Effector memory CD8-positive, alpha-beta T cell (primary cell): Measurements from ENCODE around the gene RHOBTB1.

ENCODE experiments used
- ATAC-seq: fragments of 150-1000 bp; cut with Tn5 transposase; replicated peaks from 2 replicates; pipeline ENCODE4 v1.10.0; 2021; ENCODE audit warnings: mild to moderate bottlenecking, moderate library complexity
- DNase-seq, 3 experiments: peaks; one replicate each; pipeline ENCODE4 v3.0.0; 2021
- H3K27ac Mint-ChIP-seq, 2 donors: one replicate each; pipeline ENCODE4 v1.8.0; 2022; ENCODE audit warnings: mild to moderate bottlenecking in 2 of 2, mixed read lengths in 2 of 2, moderate library complexity in 2 of 2
- H3K27me3 Mint-ChIP-seq, 2 donors: one replicate each; pipeline ENCODE4 v1.8.0; 2022; ENCODE audit warnings: mixed read lengths in 2 of 2
- H3K36me3 Mint-ChIP-seq: one replicate; pipeline ENCODE4 v1.8.0; 2022; ENCODE audit warnings: mild to moderate bottlenecking, moderate library complexity, mixed read lengths; ENCODE audit not compliant: insufficient read depth
- H3K4me1 Mint-ChIP-seq, 2 donors: one replicate each; pipeline ENCODE4 v1.8.0; 2022; ENCODE audit warnings: low read depth in 2 of 2, mixed read lengths in 2 of 2
- H3K4me3 Mint-ChIP-seq, 2 donors: one replicate each; pipeline ENCODE4 v1.8.0; 2022; ENCODE audit warnings: mild to moderate bottlenecking in 2 of 2, mixed read lengths in 2 of 2, moderate library complexity in 2 of 2
- H3K9me3 Mint-ChIP-seq, 2 donors: one replicate each; pipeline ENCODE4 v1.8.0; 2022; ENCODE audit warnings: mixed read lengths in 2 of 2

The RHOBTB1 gene

DNA sequence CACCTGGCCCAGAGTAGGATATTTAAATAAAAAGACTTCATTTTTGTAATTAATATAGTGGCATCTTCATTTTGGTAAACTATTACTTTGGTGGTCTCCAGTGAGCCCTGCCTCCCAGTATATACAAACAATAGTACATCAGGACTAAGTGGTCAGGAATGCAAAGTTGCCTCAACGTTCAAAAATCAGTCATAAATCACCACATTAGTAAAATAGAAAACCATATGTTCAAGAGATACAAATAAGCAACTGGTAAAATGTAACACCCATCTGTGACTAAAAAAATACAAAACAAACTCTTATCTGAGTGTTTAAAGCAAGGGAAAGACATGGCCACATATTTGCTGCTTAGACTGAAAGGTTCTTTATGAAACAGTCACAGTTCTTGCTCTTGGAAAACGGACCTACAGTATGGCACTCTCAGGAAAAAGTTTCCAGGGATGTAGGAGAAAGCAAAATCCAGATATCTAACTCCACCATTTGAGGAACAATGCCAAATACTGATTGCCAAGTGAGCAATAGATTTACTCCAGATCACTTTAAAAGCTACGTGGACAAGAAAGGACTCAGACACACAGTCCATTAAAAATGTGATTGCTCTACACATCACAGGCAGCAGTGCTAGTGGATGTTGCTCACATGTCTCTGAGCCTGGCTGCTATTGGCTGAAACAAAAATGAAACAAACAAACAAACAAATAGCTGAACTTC lies 15.1 kb upstream of the RHOBTB1 start:
- no peak for DNase-seq
- Mint-ChIP-seq H3K4me1 (no peaks in the 10 kb centered on the region), H3K27ac (no peak overlapping the region), H3K36me3 (no peaks in the 10 kb centered on the region), H3K4me3 (no peak overlapping the region), H3K9me3 (no peaks in the 10 kb centered on the region), H3K27me3 (peaks cover 15 to 30% of the 10 kb centered on the region in 2 donors)
- ATAC-seq, result no peak

DNA sequence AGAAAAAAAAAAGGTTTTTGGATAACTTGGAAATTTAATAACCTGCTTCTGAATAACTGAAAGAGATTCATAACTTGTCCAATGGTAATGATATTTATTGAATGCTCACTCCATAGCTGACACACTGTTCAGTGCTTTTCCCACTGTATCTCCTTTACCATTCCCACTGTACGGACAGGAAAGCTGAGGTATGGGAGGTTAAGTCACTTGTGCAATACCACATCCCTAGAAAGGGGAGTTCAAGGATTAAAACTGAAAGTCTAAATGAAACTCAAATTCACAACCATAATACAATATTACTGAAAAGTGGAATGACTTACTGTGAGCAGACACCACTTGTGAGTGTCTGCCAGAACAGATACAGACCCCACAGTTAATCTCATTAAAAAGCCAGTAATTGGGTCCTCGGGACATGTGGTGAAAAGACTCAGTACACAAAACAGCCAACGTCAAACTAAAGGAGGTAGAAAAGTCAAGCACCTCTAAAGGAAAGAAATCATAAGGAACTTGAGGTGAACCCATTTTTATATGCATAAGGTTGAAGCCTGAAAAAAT lies 13.8 kb upstream of the RHOBTB1 start:
- ATAC-seq (no peak), DNase-seq (no peak)
- Mint-ChIP-seq H3K4me1 (no peaks in the 10 kb centered on the region), H3K27me3 (peaks cover 9 to 39% of the 10 kb centered on the region in 2 donors), H3K27ac (no peak overlapping the region), H3K4me3 (no peak overlapping the region), H3K36me3 (no peaks in the 10 kb centered on the region), H3K9me3 (no peaks in the 10 kb centered on the region)

DNA sequence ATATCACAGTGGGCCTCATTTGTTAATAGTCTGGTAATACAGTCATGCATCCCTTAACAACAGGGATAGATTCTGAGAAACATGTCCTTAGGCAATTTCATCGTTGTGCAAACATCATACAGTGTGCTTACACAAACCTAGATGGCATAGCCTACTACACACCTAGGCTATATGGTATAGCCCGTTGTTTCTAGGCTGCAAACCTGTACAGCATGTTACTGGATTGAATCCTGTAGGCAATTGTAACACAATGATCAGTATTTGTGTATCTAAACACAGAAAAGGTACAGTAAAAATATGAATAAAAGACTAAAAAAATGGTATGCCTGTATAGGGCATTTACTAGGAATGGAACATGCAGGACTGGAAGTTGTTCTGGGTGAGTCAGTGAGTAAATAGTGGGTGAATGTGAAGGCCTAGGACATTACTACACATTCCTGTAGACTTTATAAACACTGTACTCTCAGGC lies 12.0 kb upstream of the RHOBTB1 start:
- no peak for ATAC-seq

DNA sequence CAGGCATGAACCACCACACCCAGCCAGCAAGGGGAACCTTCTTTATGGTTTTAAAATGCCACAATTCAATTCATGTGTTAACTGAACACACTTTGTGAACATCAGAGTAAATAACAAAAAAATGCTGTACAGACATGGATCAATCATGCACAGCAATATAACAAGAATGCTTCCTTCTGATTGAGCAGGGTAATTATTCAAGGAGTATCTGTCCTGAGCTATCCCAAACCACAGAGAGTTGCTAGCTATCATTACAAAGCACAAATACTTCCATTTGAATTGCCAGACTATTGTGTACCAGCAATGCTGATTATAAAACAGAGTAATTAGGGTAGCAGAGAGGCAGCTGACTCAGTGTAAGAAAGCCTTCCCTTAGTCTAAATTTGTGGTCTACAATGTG lies 11.3 kb upstream of the RHOBTB1 start:
- Mint-ChIP-seq H3K4me1 (no peaks in the 10 kb centered on the region), H3K27ac (no peak overlapping the region), H3K27me3 (peaks cover 15 to 46% of the 10 kb centered on the region in 2 donors), H3K4me3 (no peak overlapping the region), H3K9me3 (no peaks in the 10 kb centered on the region), H3K36me3 (no peaks in the 10 kb centered on the region)
- DNase-seq, result no peak
- no peak for ATAC-seq

More for the DNA sequence above, 12.0 kb upstream of the RHOBTB1 start:
- H3K27ac Mint-ChIP-seq, result no peak overlapping the region
- no peak overlapping the region for H3K4me3 Mint-ChIP-seq
- no peaks in the 10 kb centered on the region for H3K36me3 Mint-ChIP-seq
- no peak for DNase-seq
- no peaks in the 10 kb centered on the region for H3K9me3 Mint-ChIP-seq
- no peaks in the 10 kb centered on the region for H3K4me1 Mint-ChIP-seq
- H3K27me3 Mint-ChIP-seq, result peaks cover 15 to 46% of the 10 kb centered on the region in 2 donors

DNA sequence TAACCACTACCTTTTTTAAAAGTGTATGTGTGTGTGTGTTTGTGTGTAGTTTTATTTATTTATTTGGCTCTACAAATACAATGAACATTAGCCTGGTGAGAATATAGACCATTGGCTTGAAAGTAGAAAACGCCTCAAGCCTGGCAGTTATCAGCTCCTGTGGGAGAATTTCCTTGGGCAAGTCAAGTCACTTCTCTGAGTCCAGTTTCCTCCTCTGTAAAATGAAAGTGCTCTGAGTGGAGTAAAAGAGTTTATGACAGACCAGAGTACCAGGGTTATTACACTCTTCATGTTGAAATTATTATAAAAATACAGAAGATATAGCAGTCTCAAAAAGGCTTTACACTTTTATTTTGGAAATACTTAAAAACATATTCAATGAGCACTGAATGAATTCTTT lies 10.1 kb upstream of the RHOBTB1 start:
- no peaks in the 10 kb centered on the region for H3K4me1 Mint-ChIP-seq

GRCh38 chr10:60953420-60953819 lies 9.4 kb upstream of the RHOBTB1 start:
- no peak overlapping the region for H3K4me3 Mint-ChIP-seq
- no peak for ATAC-seq
- H3K27ac Mint-ChIP-seq, result no peak overlapping the region
- H3K36me3 Mint-ChIP-seq, result no peaks in the 10 kb centered on the region
- DNase-seq, result no peak
- H3K27me3 Mint-ChIP-seq, result peaks cover 24 to 48% of the 10 kb centered on the region in 2 donors
- H3K9me3 Mint-ChIP-seq, result no peaks in the 10 kb centered on the region
- H3K4me1 Mint-ChIP-seq, result no peaks in the 10 kb centered on the region

More for the DNA sequence above, 10.1 kb upstream of the RHOBTB1 start:
- Mint-ChIP-seq H3K27ac (no peak overlapping the region), H3K9me3 (no peaks in the 10 kb centered on the region), H3K27me3 (peaks cover 17 to 45% of the 10 kb centered on the region in 2 donors), H3K36me3 (no peaks in the 10 kb centered on the region), H3K4me3 (no peak overlapping the region)
- no peak for DNase-seq
- no peak for ATAC-seq

DNA sequence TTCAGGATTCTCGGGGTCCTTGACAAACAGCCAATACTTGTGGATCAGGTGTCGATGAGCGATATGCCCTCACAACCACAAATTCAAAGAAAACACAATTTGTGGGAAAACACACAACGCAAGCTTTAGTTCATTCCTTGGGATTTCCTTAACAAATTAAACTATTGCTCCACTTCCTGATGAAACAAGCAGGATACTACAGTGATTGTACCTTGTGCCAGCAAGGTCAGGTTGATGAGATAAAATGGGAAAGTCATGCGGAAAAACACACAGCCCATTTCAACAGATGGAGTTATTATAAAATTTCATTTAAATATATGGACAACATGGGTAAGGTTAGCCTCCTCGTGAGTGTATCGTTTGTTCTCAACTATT lies 8.8 kb upstream of the RHOBTB1 start:
- ATAC-seq, result no peak
- no peak for DNase-seq
- H3K27me3 Mint-ChIP-seq, result peaks cover 29 to 48% of the 10 kb centered on the region in 2 donors
- no peak overlapping the region for H3K4me3 Mint-ChIP-seq
- no peak overlapping the region for H3K27ac Mint-ChIP-seq
- no peaks in the 10 kb centered on the region for H3K4me1 Mint-ChIP-seq
- H3K9me3 Mint-ChIP-seq, result no peaks in the 10 kb centered on the region
- H3K36me3 Mint-ChIP-seq, result no peaks in the 10 kb centered on the region

DNA sequence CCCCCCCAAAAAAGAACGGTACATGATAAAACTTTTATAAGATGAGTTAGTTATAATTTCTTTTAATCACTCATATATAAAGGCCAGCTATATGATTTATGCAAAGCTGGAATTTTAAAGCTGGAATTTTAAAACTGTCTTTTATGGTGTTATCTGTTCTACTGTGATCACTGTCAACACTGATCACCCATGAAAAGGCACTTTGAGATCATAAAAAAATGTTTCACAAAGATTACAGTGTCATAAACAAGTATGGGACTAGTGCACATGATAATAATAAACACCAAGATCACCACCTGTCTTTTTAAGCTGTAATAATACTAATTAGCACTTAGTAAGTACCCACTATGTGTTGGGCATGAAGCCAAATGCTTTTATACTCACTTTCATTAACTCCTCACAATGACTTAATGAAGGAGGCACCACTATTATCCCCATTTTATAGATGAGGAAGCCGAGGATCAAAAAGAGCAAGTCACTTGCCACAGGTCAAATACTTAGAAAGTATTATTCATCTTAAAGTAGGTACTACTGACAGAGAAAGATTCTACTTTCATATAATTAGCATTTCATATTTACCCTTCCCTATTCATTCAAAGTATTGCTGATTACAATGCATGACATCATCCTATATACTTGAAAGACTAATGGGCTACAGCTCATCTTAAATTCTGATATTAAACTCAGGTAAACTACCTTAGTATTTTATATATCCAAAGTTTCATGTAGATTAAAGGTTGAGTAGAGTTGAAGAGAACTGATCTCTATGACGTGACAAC lies 8.3 kb upstream of the RHOBTB1 start:
- H3K36me3 Mint-ChIP-seq, result no peaks in the 10 kb centered on the region
- H3K27me3 Mint-ChIP-seq, result peaks cover 35 to 42% of the 10 kb centered on the region in 2 donors
- H3K4me3 Mint-ChIP-seq, result no peak overlapping the region
- H3K4me1 Mint-ChIP-seq, result no peaks in the 10 kb centered on the region
- ATAC-seq, result no peak
- no peak overlapping the region for H3K27ac Mint-ChIP-seq
- no peak for DNase-seq
- H3K9me3 Mint-ChIP-seq, result no peaks in the 10 kb centered on the region

DNA sequence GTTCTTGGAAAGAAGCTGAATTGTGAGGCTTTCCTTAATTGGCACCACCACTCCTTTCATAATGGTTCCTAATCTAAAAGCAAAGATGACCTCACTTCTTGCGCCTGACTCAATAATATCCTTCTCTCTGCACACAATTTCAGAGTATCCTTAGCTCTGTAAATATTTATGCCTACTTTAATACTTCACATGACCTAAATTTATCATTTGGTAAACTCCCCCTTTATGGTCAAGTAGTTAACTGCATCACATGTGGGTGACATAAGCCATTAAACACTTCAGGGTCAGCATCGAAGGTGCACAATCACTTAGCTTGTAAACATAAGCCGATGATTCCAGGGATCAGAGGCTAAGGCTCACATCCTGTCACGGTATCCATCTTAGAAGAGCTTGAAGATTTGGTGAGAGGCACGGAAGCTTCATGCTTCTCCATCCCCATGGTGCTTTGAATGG lies 7.3 kb upstream of the RHOBTB1 start:
- Mint-ChIP-seq H3K9me3 (no peaks in the 10 kb centered on the region), H3K27ac (no peak overlapping the region), H3K4me1 (no peaks in the 10 kb centered on the region), H3K27me3 (peaks cover 45 to 48% of the 10 kb centered on the region in 2 donors), H3K36me3 (no peaks in the 10 kb centered on the region), H3K4me3 (no peak overlapping the region)
- DNase-seq (no peak), ATAC-seq (no peak)

DNA sequence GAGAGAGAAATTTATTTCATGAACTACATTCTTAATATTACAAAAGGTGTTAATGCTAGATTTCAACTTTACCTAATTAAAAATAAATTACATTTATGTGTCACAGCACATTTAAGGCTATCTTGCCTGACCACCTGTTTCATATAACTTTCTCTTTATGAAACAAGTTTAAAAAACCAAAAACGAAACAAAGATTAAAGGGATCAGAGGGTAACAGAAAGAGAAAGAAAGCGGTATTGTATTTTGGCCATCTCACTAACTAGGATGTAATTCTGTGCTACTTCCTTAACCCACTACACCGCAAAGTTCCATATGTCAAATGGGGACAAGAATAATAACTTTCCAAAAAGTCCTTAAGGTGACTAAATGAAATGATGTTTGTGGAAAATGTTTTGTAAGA lies 6.3 kb upstream of the RHOBTB1 start:
- Mint-ChIP-seq H3K9me3 (no peaks in the 10 kb centered on the region), H3K27me3 (peaks cover 54 to 55% of the 10 kb centered on the region in 2 donors), H3K4me1 (no peaks in the 10 kb centered on the region), H3K27ac (no peak overlapping the region), H3K36me3 (no peaks in the 10 kb centered on the region), H3K4me3 (no peak overlapping the region)
- ATAC-seq, result no peak
- no peak for DNase-seq

DNA sequence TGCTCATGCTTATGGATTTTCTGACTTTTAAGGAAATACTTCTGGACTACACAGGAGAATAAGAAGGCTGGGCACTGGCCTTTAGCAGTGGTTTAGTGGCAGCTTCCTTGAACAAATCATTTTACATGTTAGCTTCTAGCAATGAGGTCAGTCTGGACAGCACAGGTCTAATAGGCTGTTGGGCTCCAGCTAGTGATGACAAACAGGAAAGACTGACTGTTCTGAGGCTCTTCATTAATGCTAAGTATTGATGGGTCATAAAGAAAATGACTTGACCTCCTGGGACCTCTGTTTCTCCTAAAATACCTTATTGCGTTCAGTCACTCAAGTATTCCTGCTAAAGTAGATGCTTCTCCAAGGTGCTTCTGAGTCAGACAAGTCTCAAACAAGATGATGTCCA lies 4.9 kb upstream of the RHOBTB1 start:
- H3K4me3 Mint-ChIP-seq, result no peak overlapping the region
- no peaks in the 10 kb centered on the region for H3K36me3 Mint-ChIP-seq
- no peak for ATAC-seq

DNA sequence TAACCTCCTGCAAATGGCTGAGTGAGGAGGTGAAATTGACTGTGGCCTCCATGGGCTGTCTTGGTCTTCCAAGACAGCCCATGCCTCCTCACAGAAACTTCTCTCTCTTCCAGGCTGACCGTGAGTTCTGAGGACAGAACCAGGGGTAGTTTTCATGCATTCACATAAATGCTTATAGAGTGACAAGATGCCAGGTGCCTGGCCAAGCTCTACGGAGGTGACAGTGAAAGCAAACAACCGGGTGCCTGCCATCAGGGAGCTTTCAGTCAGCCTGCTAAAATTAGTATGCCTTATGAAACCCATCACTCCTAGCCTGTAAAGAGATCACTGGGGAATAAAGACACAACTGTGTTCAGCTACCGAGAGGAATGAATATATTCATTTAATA lies 919 bp upstream of the RHOBTB1 start:
- ATAC-seq, result no peak
- no peak for DNase-seq
- no peaks in the 10 kb centered on the region for H3K9me3 Mint-ChIP-seq
- H3K27me3 Mint-ChIP-seq, result peaks cover 69 to 77% of the 10 kb centered on the region in 2 donors
- no peaks in the 10 kb centered on the region for H3K36me3 Mint-ChIP-seq
- peak overlapping the region; percentile 76 to 77 for H3K4me3 Mint-ChIP-seq
- H3K4me1 Mint-ChIP-seq, result peaks cover 8 to 12% of the 10 kb centered on the region in 2 donors
- H3K27ac Mint-ChIP-seq, result no peak overlapping the region

More for the DNA sequence above, 4.9 kb upstream of the RHOBTB1 start:
- Mint-ChIP-seq H3K4me1 (peaks cover 0 to 8% of the 10 kb centered on the region in 2 donors), H3K27ac (no peak overlapping the region), H3K9me3 (no peaks in the 10 kb centered on the region), H3K27me3 (peaks cover 63 to 67% of the 10 kb centered on the region in 2 donors)
- DNase-seq, result no peak

DNA sequence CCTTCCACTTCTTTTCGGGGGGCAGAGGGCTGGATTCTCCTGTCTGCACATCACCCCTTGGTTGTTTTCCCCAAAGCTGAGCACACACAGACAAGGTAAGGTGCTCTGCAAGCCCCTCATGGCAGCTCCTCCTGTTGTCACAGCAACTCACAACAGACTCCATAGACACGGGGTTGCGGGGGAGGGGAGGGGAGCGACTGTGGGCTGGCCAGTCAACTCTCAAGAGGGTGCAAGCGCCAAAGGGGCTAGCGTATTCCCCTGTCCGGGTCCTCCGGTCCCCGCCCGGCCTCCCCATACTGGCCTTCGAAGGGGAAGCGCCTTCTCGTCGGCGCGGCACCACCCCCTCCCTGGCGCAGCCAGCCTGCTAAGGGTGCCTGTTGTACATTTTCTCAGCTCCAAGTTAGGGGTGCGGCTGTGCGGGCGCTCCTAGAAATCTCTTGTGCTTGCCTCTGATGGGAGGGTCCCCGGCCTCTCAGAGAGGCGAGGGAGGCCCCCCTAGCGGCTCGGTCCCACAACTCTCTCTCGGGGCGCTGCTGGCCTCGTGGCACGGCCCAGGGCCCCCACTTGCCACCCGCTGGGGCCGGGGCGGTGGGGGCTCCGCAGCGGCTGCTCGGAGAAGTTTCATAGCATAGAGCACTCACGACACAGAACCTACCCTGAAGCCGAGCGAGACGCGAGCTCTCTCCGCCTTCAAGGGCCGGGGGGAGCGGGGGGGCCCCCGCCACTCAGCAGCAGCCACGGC lies 498 bp downstream of the RHOBTB1 start:
- ATAC-seq (peak; percentile 58), DNase-seq (no peak)
- Mint-ChIP-seq H3K27me3 (peaks cover 68 to 82% of the 10 kb centered on the region in 2 donors), H3K27ac (no peak overlapping the region), H3K36me3 (no peaks in the 10 kb centered on the region), H3K4me1 (peaks cover 8 to 12% of the 10 kb centered on the region in 2 donors), H3K9me3 (no peaks in the 10 kb centered on the region), H3K4me3 (peak overlapping the region; percentile 50 to 52)
